ENCODE results near the gene POLN.

DNA sequence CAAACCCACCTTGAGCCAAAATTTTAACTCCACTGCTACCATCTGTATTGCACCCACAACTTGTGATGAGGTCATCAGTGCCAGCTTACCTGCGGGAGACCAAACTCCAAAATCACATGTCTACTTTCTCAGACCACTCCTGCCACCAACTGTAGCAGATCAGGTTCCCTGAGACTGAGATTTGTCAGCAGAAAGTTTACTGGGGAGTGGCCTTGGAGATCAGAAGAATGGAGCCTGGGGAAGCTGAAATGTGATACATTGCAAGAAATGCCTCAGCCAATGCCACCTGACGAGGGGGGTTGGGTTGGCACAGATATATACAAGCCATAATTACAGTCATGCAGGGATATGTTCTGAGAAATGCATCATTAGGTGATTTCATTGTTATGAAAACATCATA is 19.1 kb downstream of the POLN start:
- no peak for TF ChIP-seq POLR2A (IDR thresholded peaks at IDR 0.05)
- TF ChIP-seq, protein P1, sequence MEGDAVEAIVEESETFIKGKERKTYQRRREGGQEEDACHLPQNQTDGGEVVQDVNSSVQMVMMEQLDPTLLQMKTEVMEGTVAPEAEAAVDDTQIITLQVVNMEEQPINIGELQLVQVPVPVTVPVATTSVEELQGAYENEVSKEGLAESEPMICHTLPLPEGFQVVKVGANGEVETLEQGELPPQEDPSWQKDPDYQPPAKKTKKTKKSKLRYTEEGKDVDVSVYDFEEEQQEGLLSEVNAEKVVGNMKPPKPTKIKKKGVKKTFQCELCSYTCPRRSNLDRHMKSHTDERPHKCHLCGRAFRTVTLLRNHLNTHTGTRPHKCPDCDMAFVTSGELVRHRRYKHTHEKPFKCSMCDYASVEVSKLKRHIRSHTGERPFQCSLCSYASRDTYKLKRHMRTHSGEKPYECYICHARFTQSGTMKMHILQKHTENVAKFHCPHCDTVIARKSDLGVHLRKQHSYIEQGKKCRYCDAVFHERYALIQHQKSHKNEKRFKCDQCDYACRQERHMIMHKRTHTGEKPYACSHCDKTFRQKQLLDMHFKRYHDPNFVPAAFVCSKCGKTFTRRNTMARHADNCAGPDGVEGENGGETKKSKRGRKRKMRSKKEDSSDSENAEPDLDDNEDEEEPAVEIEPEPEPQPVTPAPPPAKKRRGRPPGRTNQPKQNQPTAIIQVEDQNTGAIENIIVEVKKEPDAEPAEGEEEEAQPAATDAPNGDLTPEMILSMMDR (IDR thresholded peaks at IDR 0.05): no peak
